GM23338 (cell line): ENCODE measurements around the gene COL1A1. TPM values are rescaled to one million over a fixed set of nuclear protein-coding genes. Genes with fewer than 3 reads are reported as not detected.

Experiments used
- ATAC-seq: fragments of 200-7000 bp; cut with Tn5 transposase; 3 replicates; pipeline ENCODE4 v1.9.1; 2020
- DNase-seq: peaks from one replicate; pipeline ENCODE4 v3.0.0-alpha.2; 2015; ENCODE audit warnings: low spot score
- H2AFZ ChIP-seq: fragments of 200-600 bp; sonication (generic); 2 replicates; pipeline ENCODE4 v1.8.0; 2016; ENCODE audit warnings: antibody characterized with exemption, mild to moderate bottlenecking, moderate library complexity
- H3F3A ChIP-seq: fragments of 200-600 bp; sonication (generic); replicated peaks from 2 replicates; pipeline ENCODE4 v1.8.0; 2017; ENCODE audit warnings: antibody characterized with exemption, mixed run types, low read depth
- H3K27ac ChIP-seq: fragments of 200-600 bp; sonication (generic); 2 replicates; pipeline ENCODE4 v1.6.1; 2016; ENCODE audit warnings: low read depth
- H3K27me3 ChIP-seq: fragments of 200-600 bp; sonication (generic); 2 replicates; pipeline ENCODE4 v1.8.0; 2016; ENCODE audit warnings: mild to moderate bottlenecking, mixed run types, moderate library complexity; ENCODE audit not compliant: insufficient read depth
- H3K36me3 ChIP-seq: fragments of 200-600 bp; sonication (generic); 2 replicates; pipeline ENCODE4 v1.8.0; 2016; ENCODE audit warnings: mild to moderate bottlenecking; ENCODE audit not compliant: insufficient read depth
- H3K4me1 ChIP-seq: fragments of 200-600 bp; sonication (generic); 2 replicates; pipeline ENCODE4 v1.8.0; 2016; ENCODE audit warnings: mild to moderate bottlenecking, moderate library complexity; ENCODE audit not compliant: insufficient read depth
- H3K4me2 ChIP-seq: fragments of 200-600 bp; sonication (generic); 2 replicates; pipeline ENCODE4 v1.7.1; 2017; ENCODE audit warnings: mixed run types
- H3K4me3 ChIP-seq: fragments of 200-600 bp; sonication (generic); 2 replicates; pipeline ENCODE4 v1.6.1; 2016; ENCODE audit warnings: mixed run types
- H3K79me2 ChIP-seq: fragments of 200-600 bp; sonication (generic); replicated peaks from 2 replicates; pipeline ENCODE4 v1.8.0; 2017; ENCODE audit warnings: mild to moderate bottlenecking; ENCODE audit not compliant: insufficient read depth
- H3K9me2 ChIP-seq: fragments of 200-600 bp; sonication (generic); 2 replicates; pipeline ENCODE4 v1.8.0; 2017; ENCODE audit not compliant: insufficient read depth
- H4K20me1 ChIP-seq: fragments of 200-600 bp; sonication (generic); replicated peaks from 2 replicates; pipeline ENCODE4 v1.8.0; 2017; ENCODE audit warnings: mild to moderate bottlenecking; ENCODE audit not compliant: insufficient read depth
- H3K27ac Mint-ChIP-seq: 2 replicates; pipeline ENCODE4 v1.8.0; 2020; ENCODE audit warnings: inconsistent platforms, mild to moderate bottlenecking, moderate library complexity, mixed read lengths
- H3K27me3 Mint-ChIP-seq: 3 replicates; pipeline ENCODE4 v1.8.0; 2022; ENCODE audit warnings: low read depth, mild to moderate bottlenecking, moderate library complexity, mixed read lengths, inconsistent platforms; ENCODE audit not compliant: insufficient read depth, poor library complexity
- H3K36me3 Mint-ChIP-seq: 3 replicates; pipeline ENCODE4 v1.8.0; 2021; ENCODE audit warnings: low read depth, mild to moderate bottlenecking, inconsistent platforms, moderate library complexity, mixed read lengths
- H3K4me1 Mint-ChIP-seq: 3 replicates; pipeline ENCODE4 v1.8.0; 2020; ENCODE audit warnings: mild to moderate bottlenecking, inconsistent platforms, mixed read lengths
- H3K4me3 Mint-ChIP-seq: 3 replicates; pipeline ENCODE4 v1.8.0; 2021; ENCODE audit warnings: moderate library complexity, mild to moderate bottlenecking, inconsistent platforms, mixed read lengths
- H3K9me3 Mint-ChIP-seq: 3 replicates; pipeline ENCODE4 v1.8.0; 2020; ENCODE audit warnings: moderate library complexity, mild to moderate bottlenecking, inconsistent platforms, mixed read lengths
- CREB1 ChIP-seq: fragments of 250-450 bp; sonication (Bioruptor Pico); IDR thresholded peaks from 2 replicates; pipeline ENCODE4 v1.5.0; 2020; ENCODE audit warnings: low read depth, mild to moderate bottlenecking, moderate library complexity
- CTCF ChIP-seq, 2 experiments: fragments of 200-600 bp in 1 of 2; sonication (generic) in 1 of 2; conservative IDR thresholded peaks; 2 replicates each; pipeline versions ENCODE4 v1.5.1 to v1.6.1; 2016 to 2017; ENCODE audit warnings: antibody characterized with exemption in 2 of 2, low read depth in 2 of 2, mild to moderate bottlenecking in 2 of 2, moderate library complexity in 1 of 2
- ETS1 ChIP-seq: IDR thresholded peaks from 2 replicates; pipeline ENCODE4 v1.6.1; 2016; ENCODE audit warnings: antibody characterized with exemption
- EZH2 ChIP-seq: fragments of 200-600 bp; sonication (generic); IDR thresholded peaks from one replicate; pipeline ENCODE4 v1.8.0; 2017; ENCODE audit warnings: antibody characterized with exemption, mild to moderate bottlenecking, low read depth; ENCODE audit not compliant: unreplicated experiment
- EZH2phosphoT487 ChIP-seq: fragments of 200-600 bp; sonication (generic); IDR thresholded peaks from one replicate; pipeline ENCODE4 v1.8.1; 2018; ENCODE audit warnings: antibody characterized with exemption; ENCODE audit not compliant: unreplicated experiment
- JUNB ChIP-seq: IDR thresholded peaks from one replicate; pipeline ENCODE4 v1.6.1; 2016; ENCODE audit warnings: antibody characterized with exemption; ENCODE audit not compliant: unreplicated experiment
- NANOG ChIP-seq: IDR thresholded peaks from 2 replicates; pipeline ENCODE4 v1.6.1; 2016; ENCODE audit warnings: antibody characterized with exemption, borderline replicate concordance
- POLR2AphosphoS5 ChIP-seq: IDR thresholded peaks from 2 replicates; pipeline ENCODE4 v1.6.1; 2016; ENCODE audit warnings: antibody characterized with exemption, low read depth
- REST ChIP-seq: IDR thresholded peaks from one replicate; pipeline ENCODE4 v1.6.1; 2018; ENCODE audit warnings: antibody characterized with exemption; ENCODE audit not compliant: unreplicated experiment
- ZNF114 ChIP-seq: fragments of 250-450 bp; sonication (Bioruptor Pico); IDR thresholded peaks from 2 replicates; pipeline ENCODE4 v1.5.0; 2020; ENCODE audit warnings: mild to moderate bottlenecking, moderate library complexity
- ZNF331 ChIP-seq: fragments of 250-450 bp; sonication (Bioruptor Pico); IDR thresholded peaks from 2 replicates; pipeline ENCODE4 v1.5.0; 2020; ENCODE audit warnings: low read depth, mild to moderate bottlenecking, moderate library complexity
- polyA plus RNA-seq: library from polyadenylated mRNA; unstranded; fragments of >200 nt; fragmentation: Nextera tagmentation; extraction: Ambion mirVana; gene quantifications from 2 replicates; pipeline ENCODE4 v1.2.1, GENCODE V29; 2016
- total RNA-seq: library from RNA; depleted of rRNA; stranded (reverse); fragments of >200 nt; shearing (Covaris generic); gene quantifications from 2 replicates; pipeline ENCODE4 v1.2.3, GENCODE V29; 2014

COL1A1 gene
- total and polyA plus RNA-seq, 2 experiments from 2014 or later, result 21.2 to 34.3 TPM

GRCh38 chr17:50248255-50248654, 46.8 kb upstream of the COL1A1 start (continued):
- TF ChIP-seq CTCF (conservative IDR thresholded peaks at IDR 0.05; ENCODE audit: low read depth in 2 of 2), result no peak
- TF ChIP-seq ZNF114, result no peak
- TF ChIP-seq REST, result no peak
- no peak for TF ChIP-seq ETS1
- TF ChIP-seq CREB1, result no peak
- no peak for TF ChIP-seq NANOG

GRCh38 chr17:50244771-50245170, 43.3 kb upstream of the COL1A1 start:
- H3K79me2 ChIP-seq, result no peaks in the 10 kb centered on the region
- no peak overlapping the region for H3K27ac Mint-ChIP-seq
- H3K27me3 ChIP-seq, result no peaks in the 10 kb centered on the region
- H2AFZ ChIP-seq, result peak overlapping the region; percentile 56; the same call in 1 of the 2 replicates
- H3K4me1 Mint-ChIP-seq, result no peaks in the 10 kb centered on the region
- no peaks in the 10 kb centered on the region for H3K9me2 ChIP-seq
- no peak overlapping the region for H3K27ac ChIP-seq
- no peaks in the 10 kb centered on the region for H3K4me1 ChIP-seq
- no peak for DNase-seq
- H3K36me3 ChIP-seq, result no peaks in the 10 kb centered on the region
- no peak overlapping the region for H3K4me3 ChIP-seq
- H3K36me3 Mint-ChIP-seq, result peaks cover 7% of the 10 kb centered on the region; the same call in 2 of the 3 replicates
- H3K4me3 Mint-ChIP-seq, result no peak overlapping the region
- ATAC-seq, result no peak
- TF ChIP-seq EZH2phosphoT487 (no peak), ZNF331 (CRISPR knock-in tag) (no peak), REST (no peak), EZH2 (no peak), CTCF (conservative IDR thresholded peaks at IDR 0.05; ENCODE audit: low read depth in 2 of 2) (no peak), JUNB (no peak), POLR2AphosphoS5 (no peak)
- H3K27me3 Mint-ChIP-seq, result peaks cover 4% of the 10 kb centered on the region
- H3K4me2 ChIP-seq, result no peak overlapping the region
- H3K9me3 Mint-ChIP-seq, result peaks cover 33% of the 10 kb centered on the region
- H3F3A ChIP-seq, result no peaks in the 10 kb centered on the region
- no peaks in the 10 kb centered on the region for H4K20me1 ChIP-seq
